ENCODE data around the gene CRYBB3. TPM values are rescaled to one million over a fixed set of nuclear protein-coding genes. Genes with fewer than 3 reads are reported as not detected.
"Not testable (repeated sequence)": the region's sequence is repeated elsewhere in the genome, so short reads cannot be mapped to it uniquely, and the experiment has no call there.

The CRYBB3 gene
- total RNA-seq, 1 donor from 2014 or later, result 0.58 TPM

GRCh38 chr22:25174888-25175411, 24.7 kb upstream of the CRYBB3 start:
- no peak for DNase-seq (ENCODE audit: extremely low read depth, low read depth, low spot score)

DNA sequence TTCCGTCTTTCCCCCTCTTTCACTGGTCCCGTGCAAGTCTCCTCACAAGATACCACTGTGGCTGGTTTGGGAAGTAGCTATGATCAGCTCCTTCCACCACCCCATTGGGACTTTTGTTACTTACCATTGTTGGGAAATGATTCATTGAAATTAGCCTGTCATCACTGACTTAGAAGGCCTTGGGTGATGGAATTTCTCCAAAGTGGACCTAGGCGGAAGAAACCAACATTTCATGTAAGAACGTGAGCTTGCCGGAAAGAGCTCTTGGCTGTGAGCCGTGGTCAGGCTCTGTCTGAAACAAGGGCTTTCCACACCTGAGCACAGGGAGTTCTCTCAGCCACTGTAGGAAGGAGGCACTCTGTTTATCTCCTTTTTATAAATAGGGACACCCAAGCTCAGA, 23.5 kb upstream of the CRYBB3 start:
- DNase-seq (ENCODE audit: extremely low read depth, low read depth, low spot score), result peak; percentile 25

GRCh38 chr22:25176799-25177198, 22.9 kb upstream of the CRYBB3 start:
- DNase-seq (ENCODE audit: extremely low read depth, low read depth, low spot score), result no peak

- DNase-seq (ENCODE audit: extremely low read depth, low read depth, low spot score), result no peak
These were observed 22.4 kb upstream of the CRYBB3 start for GRCh38 chr22:25177226-25177625.

GRCh38 chr22:25177895-25178294, 21.8 kb upstream of the CRYBB3 start:
- no peak for DNase-seq (ENCODE audit: extremely low read depth, low read depth, low spot score)

DNA sequence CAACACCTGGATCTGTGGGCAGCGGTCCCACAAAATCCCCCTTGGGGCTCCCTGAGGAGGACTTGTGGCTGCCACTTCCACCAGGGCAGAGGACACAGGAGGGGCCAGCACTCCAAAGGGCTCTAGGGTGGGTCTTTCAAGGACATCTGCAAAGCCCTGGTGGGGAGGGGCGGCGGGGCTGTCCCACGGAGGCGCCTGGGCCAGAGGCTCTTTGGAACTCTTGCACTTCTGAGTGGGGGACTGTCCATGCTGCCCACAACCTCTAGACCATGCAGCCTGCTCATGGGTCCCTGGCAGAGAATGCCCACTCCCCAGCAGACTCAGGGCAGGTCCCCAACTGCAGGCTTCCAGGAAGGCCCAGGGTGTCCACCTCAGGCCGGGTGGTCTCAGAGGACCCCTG, 21.3 kb upstream of the CRYBB3 start:
- not testable (repeated sequence) for DNase-seq (ENCODE audit: extremely low read depth, low read depth, low spot score)

GRCh38 chr22:25178869-25179631, 20.6 kb upstream of the CRYBB3 start:
- DNase-seq (ENCODE audit: extremely low read depth, low read depth, low spot score), result not testable (repeated sequence)

- DNase-seq (ENCODE audit: extremely low read depth, low read depth, low spot score), result no peak
These were observed 17.2 kb upstream of the CRYBB3 start for GRCh38 chr22:25182131-25183110.

GRCh38 chr22:25183949-25184619, 15.6 kb upstream of the CRYBB3 start:
- no peak for DNase-seq (ENCODE audit: extremely low read depth, low read depth, low spot score)

- DNase-seq (ENCODE audit: extremely low read depth, low read depth, low spot score), result no peak
These were observed 13.5 kb upstream of the CRYBB3 start for GRCh38 chr22:25186140-25186539.

DNA sequence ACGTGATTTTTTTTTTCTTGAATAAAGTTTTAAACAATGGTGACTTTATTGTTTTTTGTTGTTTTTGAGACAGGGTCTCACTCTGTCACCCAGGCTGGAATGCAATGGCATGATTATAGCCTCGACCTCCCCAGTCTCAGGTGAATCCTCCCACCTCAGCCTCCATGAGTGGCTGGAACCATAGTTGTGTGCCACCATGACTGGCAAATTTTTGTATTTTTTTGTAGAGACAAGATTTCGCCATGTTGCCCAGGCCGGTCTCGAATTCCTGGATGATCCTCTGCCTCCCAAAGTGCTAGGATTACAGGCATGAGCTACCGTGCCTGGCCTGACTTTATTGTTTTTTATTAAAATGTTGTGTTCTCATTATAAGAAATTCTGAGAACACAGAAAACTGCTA, 12.2 kb upstream of the CRYBB3 start:
- DNase-seq (ENCODE audit: extremely low read depth, low read depth, low spot score), result no peak

- DNase-seq (ENCODE audit: extremely low read depth, low read depth, low spot score), result no peak
These were observed 7.3 kb upstream of the CRYBB3 start for GRCh38 chr22:25192406-25192805.

- no peak for DNase-seq (ENCODE audit: extremely low read depth, low read depth, low spot score)
These were observed 6.5 kb upstream of the CRYBB3 start for GRCh38 chr22:25193130-25193529.

DNA sequence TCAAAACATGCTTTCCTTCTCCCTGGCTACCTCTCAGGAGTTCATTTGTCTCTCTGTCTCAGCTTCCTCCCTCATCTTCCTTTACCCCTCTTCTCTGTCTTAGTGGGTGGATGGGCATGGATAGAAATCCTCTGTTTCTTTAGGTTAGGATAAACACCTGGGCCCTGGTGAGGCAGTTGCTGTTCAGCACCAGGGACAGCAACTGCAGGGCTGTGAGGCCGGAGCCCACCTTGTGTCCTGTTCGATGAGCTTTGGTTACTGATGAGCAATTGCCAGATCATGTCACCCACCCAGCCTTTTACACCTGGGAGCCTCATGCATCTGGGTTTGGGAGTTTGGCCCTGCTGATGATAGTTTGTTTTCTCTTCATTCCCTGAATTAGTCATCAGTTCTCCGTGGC, 6.1 kb upstream of the CRYBB3 start:
- DNase-seq (ENCODE audit: extremely low read depth, low read depth, low spot score), result no peak

DNA sequence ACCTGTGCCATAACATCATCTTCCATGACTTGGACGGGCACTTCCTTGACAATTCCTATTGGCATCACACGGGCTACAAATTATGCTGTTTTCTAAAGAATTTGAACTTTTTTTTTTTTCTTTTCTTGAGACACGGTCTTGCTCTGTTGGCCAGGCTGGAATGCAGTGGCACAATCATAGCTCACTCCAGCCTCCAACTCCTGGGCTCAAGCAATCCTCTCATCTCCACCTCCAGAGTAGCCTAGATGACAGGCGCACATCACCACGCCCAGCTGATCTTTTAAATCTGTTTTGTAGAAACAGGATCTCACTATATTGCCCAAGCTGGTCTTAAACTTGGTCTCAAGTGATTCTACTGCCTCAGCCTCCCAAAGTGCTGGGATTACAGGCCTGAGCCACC, 3.3 kb upstream of the CRYBB3 start:
- DNase-seq (ENCODE audit: extremely low read depth, low read depth, low spot score), result no peak

DNA sequence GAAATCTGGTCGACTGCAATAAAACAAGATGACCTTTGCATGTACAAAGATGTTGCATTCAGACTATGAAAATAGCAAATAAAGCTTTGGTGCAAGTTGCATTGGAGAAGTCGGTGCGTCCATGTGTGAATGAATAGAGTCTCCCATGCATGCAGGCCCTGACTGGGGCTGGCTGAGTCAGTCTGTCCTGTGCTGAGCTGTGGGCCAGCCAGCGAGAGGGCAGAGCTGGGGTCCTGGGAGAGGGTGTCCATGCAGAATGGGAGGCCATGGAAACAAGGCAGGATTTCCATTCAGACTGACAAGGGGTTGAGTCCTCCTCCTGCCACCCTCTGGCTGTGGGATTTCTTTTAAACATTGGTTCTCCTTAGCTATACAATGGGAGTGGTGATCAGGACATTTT, 2.3 kb upstream of the CRYBB3 start:
- DNase-seq (ENCODE audit: extremely low read depth, low read depth, low spot score), result no peak

- DNase-seq (ENCODE audit: extremely low read depth, low read depth, low spot score), result no peak
These were observed 1.3 kb downstream of the CRYBB3 start for GRCh38 chr22:25200967-25201366.

GRCh38 chr22:25201557-25202273, 2.1 kb downstream of the CRYBB3 start:
- DNase-seq (ENCODE audit: extremely low read depth, low read depth, low spot score), result no peak

- DNase-seq (ENCODE audit: extremely low read depth, low read depth, low spot score), result peak; percentile 16
These were observed 2.7 kb downstream of the CRYBB3 start for GRCh38 chr22:25202290-25202921.

- DNase-seq (ENCODE audit: extremely low read depth, low read depth, low spot score), result no peak
These were observed 3.4 kb downstream of the CRYBB3 start for GRCh38 chr22:25203082-25203481.
